GM21619 (cell line): ENCODE results near the gene PRSS1.
"Not testable (repeated sequence)": the region's sequence is repeated elsewhere in the genome, so short reads cannot be mapped to it uniquely, and the experiment has no call there.

Source experiments
- ATAC-seq: cut with Tn5 transposase; IDR thresholded peaks from one replicate; pipeline ENCODE4 v1.9.1; 2021; ENCODE audit not compliant: unreplicated experiment

Gene PRSS1

DNA sequence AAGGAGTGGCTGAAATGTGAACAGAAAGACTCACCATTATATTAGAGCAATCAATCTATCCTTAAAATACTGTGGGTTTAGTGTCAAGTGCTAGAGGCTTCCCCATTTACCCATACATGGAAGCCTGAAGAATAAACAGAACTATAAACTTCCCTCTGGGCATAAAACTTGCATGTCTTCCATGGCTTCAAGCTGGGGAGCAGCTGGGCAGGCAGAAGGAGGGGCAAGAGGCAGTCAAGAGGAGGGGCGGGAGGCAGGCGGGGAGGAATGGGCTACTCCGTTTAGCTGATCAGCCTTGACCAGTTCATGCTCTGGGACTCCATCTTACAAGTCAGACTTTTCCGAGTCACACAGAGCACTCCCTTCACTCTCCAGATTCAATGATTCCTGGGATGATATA lies 3.5 kb upstream of the PRSS1 start:
- ATAC-seq = no peak

DNA sequence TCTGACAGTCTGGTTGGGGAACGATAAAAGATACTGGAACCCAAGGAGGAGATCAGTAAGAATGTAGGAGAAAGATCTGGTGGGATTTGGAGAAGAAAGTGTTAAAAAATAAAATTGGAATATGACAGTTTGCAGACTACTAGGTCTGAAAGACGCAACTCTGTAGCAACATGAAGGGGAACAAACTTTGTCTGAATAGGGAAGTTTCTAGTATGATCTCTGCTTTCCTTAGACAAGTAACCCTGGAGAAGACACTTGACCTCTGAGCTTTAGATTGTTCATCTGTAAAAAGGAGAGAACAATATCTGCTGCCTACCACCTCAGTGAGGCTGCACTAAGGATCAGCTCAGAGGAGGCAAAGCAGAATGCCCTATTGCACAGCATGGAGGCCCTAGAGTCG lies 3.0 kb upstream of the PRSS1 start:
- no peak for ATAC-seq

- ATAC-seq = not testable (repeated sequence)
Observed at GRCh38 chr7:142748410-142748809, 862 bp upstream of the PRSS1 start.

DNA sequence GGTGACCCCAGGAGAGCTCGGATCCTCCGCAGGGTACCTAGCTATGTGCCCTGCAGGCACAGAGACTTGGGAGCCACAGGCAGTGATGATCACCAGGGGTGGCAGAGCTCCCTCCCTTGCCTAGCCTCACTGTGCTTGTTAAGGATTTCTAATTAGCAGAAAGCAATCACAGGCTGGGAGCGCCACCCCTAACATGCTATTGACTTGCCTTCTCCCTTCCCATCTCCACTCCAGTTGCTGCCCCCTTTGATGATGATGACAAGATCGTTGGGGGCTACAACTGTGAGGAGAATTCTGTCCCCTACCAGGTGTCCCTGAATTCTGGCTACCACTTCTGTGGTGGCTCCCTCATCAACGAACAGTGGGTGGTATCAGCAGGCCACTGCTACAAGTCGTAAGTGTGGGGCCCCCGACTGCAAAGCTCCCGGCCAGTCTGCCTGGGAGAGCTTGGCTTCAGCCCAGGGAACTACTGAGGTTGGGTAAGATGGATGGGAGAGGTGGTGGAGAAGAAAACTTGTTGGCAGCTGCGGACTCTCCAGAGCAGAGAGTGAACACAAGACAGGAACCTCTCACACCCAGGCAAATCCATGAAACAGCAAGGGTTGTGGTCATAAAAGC lies 1.2 kb downstream of the PRSS1 start:
- ATAC-seq = no peak

- ATAC-seq = not testable (repeated sequence)
Observed at GRCh38 chr7:142751526-142752175, 2.4 kb downstream of the PRSS1 start.

GRCh38 chr7:142752376-142753225 lies 3.3 kb downstream of the PRSS1 start:
- no peak for ATAC-seq

- no peak for ATAC-seq
Observed at GRCh38 chr7:142753366-142753765, 4.1 kb downstream of the PRSS1 start.

DNA sequence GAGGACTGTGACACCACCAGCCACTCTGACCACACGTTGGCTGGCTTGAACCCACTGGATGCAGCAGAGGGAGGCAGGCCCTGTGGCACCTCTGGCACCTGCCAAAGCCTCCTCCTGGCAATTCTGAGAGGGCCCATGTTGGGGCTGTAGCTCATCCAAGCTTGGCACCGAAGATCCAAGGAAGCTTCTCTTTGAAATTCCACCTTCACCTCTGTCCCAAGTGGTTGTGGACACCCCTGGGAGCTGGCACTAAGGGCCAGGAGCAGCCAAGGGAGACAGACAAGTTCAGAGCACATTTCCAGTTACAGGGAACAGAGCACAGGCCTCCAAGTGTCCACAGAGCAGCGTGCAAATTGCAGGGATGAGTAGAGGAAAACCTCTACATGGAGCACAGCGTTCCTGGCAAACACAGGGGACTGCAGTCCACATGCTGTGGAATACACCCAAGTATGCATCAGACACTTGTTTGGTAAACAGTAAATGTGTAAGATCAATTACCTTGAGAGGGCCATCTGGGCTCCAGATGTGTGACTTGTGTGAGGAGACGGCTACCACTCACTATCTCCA lies 4.7 kb downstream of the PRSS1 start:
- ATAC-seq = not testable (repeated sequence)

DNA sequence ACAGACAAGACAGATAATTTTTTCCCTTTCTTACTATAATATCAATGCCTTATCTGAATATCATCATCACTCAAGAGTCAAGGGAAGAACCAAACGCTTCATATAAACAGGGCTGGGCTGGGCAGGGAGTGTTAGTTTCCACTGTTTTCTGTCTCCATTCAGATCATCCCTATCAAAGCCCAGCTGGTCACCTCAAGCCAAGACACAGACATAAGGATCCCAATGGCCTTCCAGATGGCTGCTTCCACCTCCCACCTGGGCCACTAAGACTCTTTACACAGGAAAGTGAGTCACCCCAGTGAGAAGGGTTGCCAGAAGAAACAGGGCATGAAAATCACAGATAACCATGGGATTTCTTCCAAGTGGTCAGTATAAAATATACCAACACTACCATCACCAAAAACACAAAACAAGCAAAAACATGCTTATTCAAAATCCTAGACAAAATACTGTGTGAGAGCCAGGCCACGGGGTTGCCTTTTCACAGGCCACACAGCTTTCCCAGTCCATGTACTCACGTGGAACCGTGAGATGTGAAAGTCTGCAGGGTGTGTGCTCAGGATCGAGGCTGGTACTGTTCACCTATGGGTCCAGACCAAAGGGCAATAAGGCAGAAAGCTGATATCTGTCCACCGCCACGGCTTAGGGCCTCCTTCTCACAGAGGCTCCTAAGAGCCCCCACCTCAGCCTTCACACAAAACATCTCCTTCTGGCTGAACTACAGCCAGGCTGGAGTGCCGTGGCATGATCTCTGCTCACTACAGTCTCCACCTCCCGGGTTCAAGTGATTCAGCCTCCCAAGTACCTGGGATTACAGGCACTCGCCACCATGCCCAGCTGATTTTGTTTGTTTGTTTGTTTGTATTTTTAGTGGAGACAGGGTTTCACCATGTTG lies 5.7 kb downstream of the PRSS1 start:
- no peak for ATAC-seq

- not testable (repeated sequence) for ATAC-seq
Observed at GRCh38 chr7:142758312-142758711, 9.0 kb downstream of the PRSS1 start.

- no peak for ATAC-seq
Observed at GRCh38 chr7:142759433-142759832, 10.2 kb downstream of the PRSS1 start.

- ATAC-seq = no peak
Observed at GRCh38 chr7:142760071-142760642, 10.9 kb downstream of the PRSS1 start.

DNA sequence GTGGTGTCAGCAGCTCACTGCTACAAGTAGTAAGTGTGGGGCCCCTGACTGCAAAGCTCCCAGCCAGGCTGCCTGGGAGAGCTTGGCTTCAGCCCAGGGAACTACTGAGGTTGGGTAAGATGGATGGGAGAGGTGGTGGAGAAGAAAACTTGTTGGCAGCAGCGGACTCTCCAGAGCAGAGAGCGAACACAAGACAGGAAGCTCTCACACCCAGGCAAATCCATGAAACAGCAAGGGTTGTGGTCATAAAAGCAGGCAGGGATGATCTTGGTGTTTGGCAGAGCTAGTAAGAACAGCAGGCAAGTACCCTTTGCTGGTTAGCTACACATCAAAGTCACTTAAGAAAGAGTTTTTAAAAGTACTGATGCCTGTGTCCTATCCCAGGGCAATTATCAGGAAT lies 12.3 kb downstream of the PRSS1 start:
- ATAC-seq = not testable (repeated sequence)

DNA sequence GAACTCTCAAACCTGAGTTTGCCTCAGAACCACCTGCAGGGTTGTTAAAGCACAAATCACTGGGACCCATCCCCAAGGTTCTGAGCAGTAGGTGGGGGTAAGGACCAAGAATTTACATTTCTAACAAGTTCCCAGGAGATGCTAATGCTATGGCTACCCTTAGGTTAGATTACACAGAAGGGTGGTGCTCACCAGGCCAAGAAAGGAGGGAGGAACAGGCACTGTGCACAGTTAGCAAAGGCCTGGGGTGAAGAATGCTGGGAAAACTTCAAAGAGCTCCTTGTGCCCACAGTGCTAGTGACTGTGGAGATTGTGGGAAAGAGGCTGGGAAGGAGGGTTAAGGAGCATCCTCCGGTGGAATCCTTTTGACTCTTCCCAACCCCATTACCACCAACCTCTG lies 12.8 kb downstream of the PRSS1 start:
- no peak for ATAC-seq

- no peak for ATAC-seq
Observed at GRCh38 chr7:142767451-142767850, 18.2 kb downstream of the PRSS1 start.

DNA sequence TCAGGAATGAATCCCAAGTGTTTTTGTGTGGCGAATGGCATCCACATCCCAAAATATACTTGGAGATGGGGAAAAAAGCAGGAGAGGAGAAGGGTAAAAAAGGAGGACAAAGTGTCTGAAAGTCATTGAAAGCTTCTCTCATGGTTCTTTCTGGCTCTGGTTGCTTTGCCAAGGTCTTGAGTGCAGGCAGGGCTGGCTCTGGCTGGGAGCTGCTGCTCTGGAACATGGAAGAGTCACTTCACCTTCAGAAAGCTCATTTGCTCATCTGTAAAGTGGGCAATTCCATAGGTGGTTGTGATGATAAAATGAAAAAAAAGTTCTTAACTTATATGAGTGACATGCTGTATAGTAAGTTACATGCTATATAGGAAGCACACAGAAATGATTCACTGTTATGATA lies 18.6 kb downstream of the PRSS1 start:
- ATAC-seq = no peak

DNA sequence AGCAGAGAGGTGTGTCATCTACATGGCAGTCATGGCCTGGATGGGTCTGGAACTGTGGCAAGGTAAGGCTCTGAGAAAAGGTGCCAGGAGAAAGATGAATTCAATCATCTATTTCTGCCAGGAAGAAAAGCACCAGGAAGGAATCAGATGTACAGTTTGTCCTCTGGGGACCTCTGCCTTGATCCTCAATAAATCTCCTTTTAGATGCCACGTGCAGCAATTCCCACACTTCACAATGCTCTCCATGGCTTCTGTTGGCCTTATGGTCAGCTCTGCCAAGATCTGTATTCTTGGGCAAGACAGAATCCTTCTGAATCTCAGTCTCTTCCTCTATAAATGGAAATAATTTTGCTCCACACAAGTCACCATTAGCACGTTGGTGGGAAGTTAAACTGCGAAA lies 19.6 kb downstream of the PRSS1 start:
- ATAC-seq = not testable (repeated sequence)

DNA sequence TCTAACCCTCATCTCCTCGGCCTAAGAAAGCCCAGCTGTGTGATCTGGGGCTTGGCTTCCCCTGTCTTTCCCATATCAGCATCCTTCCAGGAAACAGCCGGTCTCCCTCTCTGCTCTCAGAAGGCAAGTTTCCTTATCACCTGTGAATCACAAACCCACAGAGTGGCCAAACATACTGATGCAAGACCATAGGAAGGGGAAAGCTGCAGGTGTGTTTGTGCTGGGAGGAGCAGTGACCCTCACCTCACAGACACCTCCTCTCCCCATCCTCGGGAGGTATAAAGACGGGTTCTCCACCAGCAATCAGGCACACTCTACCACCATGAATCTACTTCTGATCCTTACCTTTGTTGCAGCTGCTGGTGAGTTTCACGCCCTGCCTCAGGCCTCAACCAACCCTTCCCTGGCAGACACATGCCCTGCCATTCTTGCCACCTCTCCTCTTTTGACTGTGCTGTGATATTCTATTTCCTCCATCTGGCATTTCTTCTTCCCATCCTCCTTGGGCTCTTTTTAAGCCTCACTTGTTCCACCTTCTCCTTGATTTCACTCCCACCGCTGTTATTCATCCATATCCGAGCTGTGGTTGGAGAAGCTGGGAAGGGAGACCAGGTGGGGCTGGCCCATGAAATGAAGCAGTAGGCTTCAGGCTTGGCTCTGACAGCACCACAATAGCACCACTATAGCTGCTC lies 21.5 kb downstream of the PRSS1 start, which contains the start of gene PRSS2:
Gene PRSS2 (plus strand): TSS at position 310 of the 692 bp plus-strand sequence. CDS start 13 bp downstream, at position 323.
- ATAC-seq = peak; percentile 25

GRCh38 chr7:142771353-142771723 lies 22.1 kb downstream of the PRSS1 start:
- ATAC-seq = peak; percentile 89

- ATAC-seq = no peak
Observed at GRCh38 chr7:142772051-142772450, 22.8 kb downstream of the PRSS1 start.
